ENCODE measurements around the gene ZGRF1. TPM values are rescaled to one million over a fixed set of nuclear protein-coding genes. Genes with fewer than 3 reads are reported as not detected.

The ZGRF1 gene
- 7.4 and 9.2 TPM in 2 replicates for total RNA-seq

GRCh38 chr4:112636688-112637551, at the start of gene ZGRF1, which contains the start of gene LARP7:
ZGRF1 (minus strand) TSS chr4:112636909; CDS start chr4:112633176, 3,733 bp downstream.
LARP7 (plus strand) TSS chr4:112637143; CDS start chr4:112644670, 7,527 bp downstream.

GRCh38 chr4:112516066-112516470, 120.6 kb downstream of the ZGRF1 start, which contains the start of gene NEUROG2:
NEUROG2 (minus strand) TSS chr4:112516180; CDS start chr4:112515475, 705 bp downstream.

Other genes with a start within 250 kb of the ZGRF1 start
- gene NEUROG2, start 120.7 kb downstream of the ZGRF1 start, total RNA-seq, result not detected in 2 replicates
- gene LARP7, start 234 bp upstream of the ZGRF1 start, total RNA-seq, result 25.6 and 27.8 TPM in 2 replicates

Data from endothelial cell of coronary artery (primary cell).